Bronchial epithelial cell (primary cell): ENCODE results near the gene DPYSL5. TPM values are rescaled to one million over a fixed set of nuclear protein-coding genes. Genes with fewer than 3 reads are reported as not detected.

Experiments
- DNase-seq: peaks from one replicate; pipeline ENCODE4 v3.0.0-alpha.2; 2010; ENCODE audit warnings: low read depth
- FAIRE-seq: peaks from 2 replicates; lab custom pipeline; 2011; peaks lifted over from hg19 to GRCh38; lab: Jason Lieb, UNC
- H3K27me3 ChIP-seq: 2 replicates; pipeline ENCODE4 v1.5.1; 2011; ENCODE audit warnings: low read length; ENCODE audit not compliant: control insufficient read depth, insufficient read depth
- H3K36me3 ChIP-seq: 2 replicates; pipeline ENCODE4 v1.5.1; 2011; ENCODE audit warnings: low read length; ENCODE audit not compliant: control insufficient read depth, insufficient read depth
- H3K4me3 ChIP-seq: 2 replicates; pipeline ENCODE4 v1.5.1; 2011; ENCODE audit warnings: mild to moderate bottlenecking, low read depth, low read length, control low read depth
- CTCF ChIP-seq: IDR thresholded peaks from 2 replicates; pipeline ENCODE4 v1.5.1; 2011; ENCODE audit warnings: mild to moderate bottlenecking, moderate library complexity, low read length, control low read depth, inconsistent platforms; ENCODE audit not compliant: insufficient read depth, severe bottlenecking
- total RNA-seq: library from RNA; depleted of rRNA; stranded (reverse); fragments of >200 nt; gene quantifications from 2 replicates; pipeline ENCODE4 v1.2.1, GENCODE V29; 2014

Gene DPYSL5
- total RNA-seq, 1 donor from 2014 or later, result not detected

- no peak overlapping the region for H3K4me3 ChIP-seq
- no peaks in the 10 kb centered on the region for H3K36me3 ChIP-seq
- no peak for TF ChIP-seq CTCF
- no peak for FAIRE-seq
- no peak for DNase-seq
- H3K27me3 ChIP-seq, result peaks cover 4% of the 10 kb centered on the region
These were observed 38.8 kb downstream of the DPYSL5 start for GRCh38 chr2:26886736-26887135.

GRCh38 chr2:26887151-26887550, 39.2 kb downstream of the DPYSL5 start:
- FAIRE-seq, result no peak
- no peak for DNase-seq
- Histone ChIP-seq H3K4me3 (no peak overlapping the region), H3K27me3 (peaks cover 4% of the 10 kb centered on the region), H3K36me3 (no peaks in the 10 kb centered on the region)
- no peak for TF ChIP-seq CTCF

DNA sequence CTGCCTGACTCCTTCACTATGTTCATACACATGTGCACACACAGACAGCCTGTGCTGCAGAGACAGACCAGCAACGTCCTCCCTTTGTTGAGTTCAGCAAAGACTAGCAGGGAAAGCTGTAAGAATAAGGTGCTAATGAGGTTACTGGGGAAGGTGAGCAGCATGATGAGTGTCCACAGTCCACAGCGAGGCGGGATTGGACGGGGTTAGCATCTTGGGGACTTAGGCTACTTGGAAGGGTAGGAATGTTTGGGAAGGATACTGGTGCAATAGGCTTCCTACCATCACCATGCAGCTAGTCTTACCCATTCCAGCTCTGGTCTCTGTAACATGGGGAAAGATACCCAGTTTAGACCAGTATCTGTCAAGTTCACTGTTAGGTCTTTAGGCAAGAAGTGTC, 41.9 kb downstream of the DPYSL5 start:
- FAIRE-seq, result no peak
- H3K27me3 ChIP-seq, result no peaks in the 10 kb centered on the region

GRCh38 chr2:26890341-26891000, 42.5 kb downstream of the DPYSL5 start:
- no peak for DNase-seq
- no peak for TF ChIP-seq CTCF
- no peaks in the 10 kb centered on the region for H3K36me3 ChIP-seq
- no peaks in the 10 kb centered on the region for H3K27me3 ChIP-seq
- no peak for FAIRE-seq
- no peak overlapping the region for H3K4me3 ChIP-seq

More for the DNA sequence above, 41.9 kb downstream of the DPYSL5 start:
- H3K4me3 ChIP-seq, result no peak overlapping the region
- TF ChIP-seq CTCF, result no peak
- DNase-seq, result no peak
- no peaks in the 10 kb centered on the region for H3K36me3 ChIP-seq

GRCh38 chr2:26892133-26892532, 44.2 kb downstream of the DPYSL5 start:
- FAIRE-seq, result no peak
- Histone ChIP-seq H3K4me3 (no peak overlapping the region), H3K27me3 (no peaks in the 10 kb centered on the region), H3K36me3 (no peaks in the 10 kb centered on the region)
- DNase-seq, result no peak
- TF ChIP-seq CTCF, result no peak
